GM23338 (cell line): ENCODE measurements around the gene CLSTN2. TPM values are rescaled to one million over a fixed set of nuclear protein-coding genes. Genes with fewer than 3 reads are reported as not detected.

Source experiments
- ATAC-seq: fragments of 200-7000 bp; cut with Tn5 transposase; 3 replicates; pipeline ENCODE4 v1.9.1; 2020
- DNase-seq: peaks from one replicate; pipeline ENCODE4 v3.0.0-alpha.2; 2015; ENCODE audit warnings: low spot score
- H2AFZ ChIP-seq: fragments of 200-600 bp; sonication (generic); 2 replicates; pipeline ENCODE4 v1.8.0; 2016; ENCODE audit warnings: antibody characterized with exemption, mild to moderate bottlenecking, moderate library complexity
- H3F3A ChIP-seq: fragments of 200-600 bp; sonication (generic); replicated peaks from 2 replicates; pipeline ENCODE4 v1.8.0; 2017; ENCODE audit warnings: antibody characterized with exemption, mixed run types, low read depth
- H3K27ac ChIP-seq: fragments of 200-600 bp; sonication (generic); 2 replicates; pipeline ENCODE4 v1.6.1; 2016; ENCODE audit warnings: low read depth
- H3K27me3 ChIP-seq: fragments of 200-600 bp; sonication (generic); 2 replicates; pipeline ENCODE4 v1.8.0; 2016; ENCODE audit warnings: mild to moderate bottlenecking, mixed run types, moderate library complexity; ENCODE audit not compliant: insufficient read depth
- H3K36me3 ChIP-seq: fragments of 200-600 bp; sonication (generic); 2 replicates; pipeline ENCODE4 v1.8.0; 2016; ENCODE audit warnings: mild to moderate bottlenecking; ENCODE audit not compliant: insufficient read depth
- H3K4me1 ChIP-seq: fragments of 200-600 bp; sonication (generic); 2 replicates; pipeline ENCODE4 v1.8.0; 2016; ENCODE audit warnings: mild to moderate bottlenecking, moderate library complexity; ENCODE audit not compliant: insufficient read depth
- H3K4me2 ChIP-seq: fragments of 200-600 bp; sonication (generic); 2 replicates; pipeline ENCODE4 v1.7.1; 2017; ENCODE audit warnings: mixed run types
- H3K4me3 ChIP-seq: fragments of 200-600 bp; sonication (generic); 2 replicates; pipeline ENCODE4 v1.6.1; 2016; ENCODE audit warnings: mixed run types
- H3K79me2 ChIP-seq: fragments of 200-600 bp; sonication (generic); replicated peaks from 2 replicates; pipeline ENCODE4 v1.8.0; 2017; ENCODE audit warnings: mild to moderate bottlenecking; ENCODE audit not compliant: insufficient read depth
- H3K9me2 ChIP-seq: fragments of 200-600 bp; sonication (generic); 2 replicates; pipeline ENCODE4 v1.8.0; 2017; ENCODE audit not compliant: insufficient read depth
- H4K20me1 ChIP-seq: fragments of 200-600 bp; sonication (generic); replicated peaks from 2 replicates; pipeline ENCODE4 v1.8.0; 2017; ENCODE audit warnings: mild to moderate bottlenecking; ENCODE audit not compliant: insufficient read depth
- H3K27ac Mint-ChIP-seq: 2 replicates; pipeline ENCODE4 v1.8.0; 2020; ENCODE audit warnings: inconsistent platforms, mild to moderate bottlenecking, moderate library complexity, mixed read lengths
- H3K27me3 Mint-ChIP-seq: 3 replicates; pipeline ENCODE4 v1.8.0; 2022; ENCODE audit warnings: low read depth, mild to moderate bottlenecking, moderate library complexity, mixed read lengths, inconsistent platforms; ENCODE audit not compliant: insufficient read depth, poor library complexity
- H3K36me3 Mint-ChIP-seq: 3 replicates; pipeline ENCODE4 v1.8.0; 2021; ENCODE audit warnings: low read depth, mild to moderate bottlenecking, inconsistent platforms, moderate library complexity, mixed read lengths
- H3K4me1 Mint-ChIP-seq: 3 replicates; pipeline ENCODE4 v1.8.0; 2020; ENCODE audit warnings: mild to moderate bottlenecking, inconsistent platforms, mixed read lengths
- H3K4me3 Mint-ChIP-seq: 3 replicates; pipeline ENCODE4 v1.8.0; 2021; ENCODE audit warnings: moderate library complexity, mild to moderate bottlenecking, inconsistent platforms, mixed read lengths
- H3K9me3 Mint-ChIP-seq: 3 replicates; pipeline ENCODE4 v1.8.0; 2020; ENCODE audit warnings: moderate library complexity, mild to moderate bottlenecking, inconsistent platforms, mixed read lengths
- CREB1 ChIP-seq: fragments of 250-450 bp; sonication (Bioruptor Pico); IDR thresholded peaks from 2 replicates; pipeline ENCODE4 v1.5.0; 2020; ENCODE audit warnings: low read depth, mild to moderate bottlenecking, moderate library complexity
- ETS1 ChIP-seq: IDR thresholded peaks from 2 replicates; pipeline ENCODE4 v1.6.1; 2016; ENCODE audit warnings: antibody characterized with exemption
- EZH2 ChIP-seq: fragments of 200-600 bp; sonication (generic); IDR thresholded peaks from one replicate; pipeline ENCODE4 v1.8.0; 2017; ENCODE audit warnings: antibody characterized with exemption, mild to moderate bottlenecking, low read depth; ENCODE audit not compliant: unreplicated experiment
- EZH2phosphoT487 ChIP-seq: fragments of 200-600 bp; sonication (generic); IDR thresholded peaks from one replicate; pipeline ENCODE4 v1.8.1; 2018; ENCODE audit warnings: antibody characterized with exemption; ENCODE audit not compliant: unreplicated experiment
- JUNB ChIP-seq: IDR thresholded peaks from one replicate; pipeline ENCODE4 v1.6.1; 2016; ENCODE audit warnings: antibody characterized with exemption; ENCODE audit not compliant: unreplicated experiment
- POLR2AphosphoS5 ChIP-seq: IDR thresholded peaks from 2 replicates; pipeline ENCODE4 v1.6.1; 2016; ENCODE audit warnings: antibody characterized with exemption, low read depth
- ZNF114 ChIP-seq: fragments of 250-450 bp; sonication (Bioruptor Pico); IDR thresholded peaks from 2 replicates; pipeline ENCODE4 v1.5.0; 2020; ENCODE audit warnings: mild to moderate bottlenecking, moderate library complexity
- ZNF331 ChIP-seq: fragments of 250-450 bp; sonication (Bioruptor Pico); IDR thresholded peaks from 2 replicates; pipeline ENCODE4 v1.5.0; 2020; ENCODE audit warnings: low read depth, mild to moderate bottlenecking, moderate library complexity
- polyA plus RNA-seq: library from polyadenylated mRNA; unstranded; fragments of >200 nt; fragmentation: Nextera tagmentation; extraction: Ambion mirVana; gene quantifications from 2 replicates; pipeline ENCODE4 v1.2.1, GENCODE V29; 2016
- total RNA-seq: library from RNA; depleted of rRNA; stranded (reverse); fragments of >200 nt; shearing (Covaris generic); gene quantifications from 2 replicates; pipeline ENCODE4 v1.2.3, GENCODE V29; 2014
- TF ChIP-seq, protein P1 (sequence below), 2 experiments: fragments of 200-600 bp in 1 of 2; sonication (generic) in 1 of 2; conservative IDR thresholded peaks; 2 replicates each; pipeline versions ENCODE4 v1.5.1 to v1.6.1; 2016 to 2017; ENCODE audit warnings: antibody characterized with exemption in 2 of 2, low read depth in 2 of 2, mild to moderate bottlenecking in 2 of 2, moderate library complexity in 1 of 2
- TF ChIP-seq, protein P2 (sequence below): fragments of 250-450 bp; sonication (Bioruptor Pico); IDR thresholded peaks from 2 replicates; pipeline ENCODE4 v1.5.0; 2020; ENCODE audit warnings: mild to moderate bottlenecking, moderate library complexity

Gene CLSTN2
- total and polyA plus RNA-seq, 2 experiments from 2014 or later, result 0.11 to 0.83 TPM

- Mint-ChIP-seq H3K36me3 (no peaks in the 10 kb centered on the region), H3K4me1 (peaks cover 19% of the 10 kb centered on the region), H3K4me3 (no peak overlapping the region), H3K27me3 (no peaks in the 10 kb centered on the region), H3K9me3 (no peaks in the 10 kb centered on the region), H3K27ac (peak overlapping the region; percentile 54; the same call in 1 of the 2 replicates)
- peaks cover 20% of the 10 kb centered on the region for H3K4me1 ChIP-seq
- H3K27ac ChIP-seq, result no peak overlapping the region
- DNase-seq, result no peak
- no peaks in the 10 kb centered on the region for H3K36me3 ChIP-seq
- no peaks in the 10 kb centered on the region for H4K20me1 ChIP-seq
- H2AFZ ChIP-seq, result peak overlapping the region; percentile 57; the same call in 1 of the 2 replicates
- peaks cover 13% of the 10 kb centered on the region for H3K9me2 ChIP-seq
- no peak for ATAC-seq
- no peak overlapping the region for H3K4me3 ChIP-seq
- TF ChIP-seq JUNB (no peak), EZH2 (no peak)
- TF ChIP-seq, protein P1, sequence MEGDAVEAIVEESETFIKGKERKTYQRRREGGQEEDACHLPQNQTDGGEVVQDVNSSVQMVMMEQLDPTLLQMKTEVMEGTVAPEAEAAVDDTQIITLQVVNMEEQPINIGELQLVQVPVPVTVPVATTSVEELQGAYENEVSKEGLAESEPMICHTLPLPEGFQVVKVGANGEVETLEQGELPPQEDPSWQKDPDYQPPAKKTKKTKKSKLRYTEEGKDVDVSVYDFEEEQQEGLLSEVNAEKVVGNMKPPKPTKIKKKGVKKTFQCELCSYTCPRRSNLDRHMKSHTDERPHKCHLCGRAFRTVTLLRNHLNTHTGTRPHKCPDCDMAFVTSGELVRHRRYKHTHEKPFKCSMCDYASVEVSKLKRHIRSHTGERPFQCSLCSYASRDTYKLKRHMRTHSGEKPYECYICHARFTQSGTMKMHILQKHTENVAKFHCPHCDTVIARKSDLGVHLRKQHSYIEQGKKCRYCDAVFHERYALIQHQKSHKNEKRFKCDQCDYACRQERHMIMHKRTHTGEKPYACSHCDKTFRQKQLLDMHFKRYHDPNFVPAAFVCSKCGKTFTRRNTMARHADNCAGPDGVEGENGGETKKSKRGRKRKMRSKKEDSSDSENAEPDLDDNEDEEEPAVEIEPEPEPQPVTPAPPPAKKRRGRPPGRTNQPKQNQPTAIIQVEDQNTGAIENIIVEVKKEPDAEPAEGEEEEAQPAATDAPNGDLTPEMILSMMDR (conservative IDR thresholded peaks at IDR 0.05; ENCODE audit: low read depth in 2 of 2), result no peak
- no peaks in the 10 kb centered on the region for H3K27me3 ChIP-seq
- H3K4me2 ChIP-seq, result peak overlapping the region; percentile 62
- H3K79me2 ChIP-seq, result no peaks in the 10 kb centered on the region
- no peaks in the 10 kb centered on the region for H3F3A ChIP-seq
These were observed 323.3 kb downstream of the CLSTN2 start for GRCh38 chr3:140258222-140258724.

DNA sequence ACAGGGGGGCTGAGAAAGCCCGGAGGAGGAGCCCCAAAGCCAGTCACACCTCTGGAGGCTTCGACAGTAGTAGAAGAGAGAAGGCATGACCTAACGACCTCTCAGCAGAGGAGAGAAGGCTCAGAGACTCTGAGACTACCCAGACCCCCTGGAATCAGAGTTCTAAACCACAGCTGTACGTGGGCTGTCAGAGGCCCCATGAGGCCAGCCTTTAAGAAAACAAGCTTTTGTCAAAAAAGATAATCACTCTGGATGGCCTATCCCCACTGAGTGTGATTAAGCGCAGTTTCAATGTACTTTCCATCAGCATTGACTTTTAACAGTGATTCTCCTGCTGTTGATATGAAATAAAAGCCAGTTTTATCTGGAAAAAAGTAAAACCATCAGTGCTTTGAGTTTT, 330.3 kb downstream of the CLSTN2 start:
- Mint-ChIP-seq H3K4me1 (peaks cover 14% of the 10 kb centered on the region), H3K36me3 (no peaks in the 10 kb centered on the region), H3K9me3 (no peaks in the 10 kb centered on the region; the same call in 2 of the 3 replicates), H3K27me3 (no peaks in the 10 kb centered on the region), H3K27ac (no peak overlapping the region), H3K4me3 (no peak overlapping the region)
- ATAC-seq, result peak; percentile 85
- Histone ChIP-seq H3F3A (no peaks in the 10 kb centered on the region), H3K4me2 (no peak overlapping the region), H2AFZ (0 out of 2 replicates have a peak overlapping the region, but pooled peaks have one; percentile 28), H3K36me3 (no peaks in the 10 kb centered on the region), H4K20me1 (no peaks in the 10 kb centered on the region), H3K79me2 (no peaks in the 10 kb centered on the region), H3K9me2 (peaks cover 22% of the 10 kb centered on the region), H3K4me3 (no peak overlapping the region), H3K4me1 (peaks cover 5% of the 10 kb centered on the region; the same call in 1 of the 2 replicates), H3K27me3 (no peaks in the 10 kb centered on the region), H3K27ac (no peak overlapping the region)
- no peak for DNase-seq
- no peak for TF ChIP-seq ZNF331 (CRISPR knock-in tag)
- TF ChIP-seq, protein P2, sequence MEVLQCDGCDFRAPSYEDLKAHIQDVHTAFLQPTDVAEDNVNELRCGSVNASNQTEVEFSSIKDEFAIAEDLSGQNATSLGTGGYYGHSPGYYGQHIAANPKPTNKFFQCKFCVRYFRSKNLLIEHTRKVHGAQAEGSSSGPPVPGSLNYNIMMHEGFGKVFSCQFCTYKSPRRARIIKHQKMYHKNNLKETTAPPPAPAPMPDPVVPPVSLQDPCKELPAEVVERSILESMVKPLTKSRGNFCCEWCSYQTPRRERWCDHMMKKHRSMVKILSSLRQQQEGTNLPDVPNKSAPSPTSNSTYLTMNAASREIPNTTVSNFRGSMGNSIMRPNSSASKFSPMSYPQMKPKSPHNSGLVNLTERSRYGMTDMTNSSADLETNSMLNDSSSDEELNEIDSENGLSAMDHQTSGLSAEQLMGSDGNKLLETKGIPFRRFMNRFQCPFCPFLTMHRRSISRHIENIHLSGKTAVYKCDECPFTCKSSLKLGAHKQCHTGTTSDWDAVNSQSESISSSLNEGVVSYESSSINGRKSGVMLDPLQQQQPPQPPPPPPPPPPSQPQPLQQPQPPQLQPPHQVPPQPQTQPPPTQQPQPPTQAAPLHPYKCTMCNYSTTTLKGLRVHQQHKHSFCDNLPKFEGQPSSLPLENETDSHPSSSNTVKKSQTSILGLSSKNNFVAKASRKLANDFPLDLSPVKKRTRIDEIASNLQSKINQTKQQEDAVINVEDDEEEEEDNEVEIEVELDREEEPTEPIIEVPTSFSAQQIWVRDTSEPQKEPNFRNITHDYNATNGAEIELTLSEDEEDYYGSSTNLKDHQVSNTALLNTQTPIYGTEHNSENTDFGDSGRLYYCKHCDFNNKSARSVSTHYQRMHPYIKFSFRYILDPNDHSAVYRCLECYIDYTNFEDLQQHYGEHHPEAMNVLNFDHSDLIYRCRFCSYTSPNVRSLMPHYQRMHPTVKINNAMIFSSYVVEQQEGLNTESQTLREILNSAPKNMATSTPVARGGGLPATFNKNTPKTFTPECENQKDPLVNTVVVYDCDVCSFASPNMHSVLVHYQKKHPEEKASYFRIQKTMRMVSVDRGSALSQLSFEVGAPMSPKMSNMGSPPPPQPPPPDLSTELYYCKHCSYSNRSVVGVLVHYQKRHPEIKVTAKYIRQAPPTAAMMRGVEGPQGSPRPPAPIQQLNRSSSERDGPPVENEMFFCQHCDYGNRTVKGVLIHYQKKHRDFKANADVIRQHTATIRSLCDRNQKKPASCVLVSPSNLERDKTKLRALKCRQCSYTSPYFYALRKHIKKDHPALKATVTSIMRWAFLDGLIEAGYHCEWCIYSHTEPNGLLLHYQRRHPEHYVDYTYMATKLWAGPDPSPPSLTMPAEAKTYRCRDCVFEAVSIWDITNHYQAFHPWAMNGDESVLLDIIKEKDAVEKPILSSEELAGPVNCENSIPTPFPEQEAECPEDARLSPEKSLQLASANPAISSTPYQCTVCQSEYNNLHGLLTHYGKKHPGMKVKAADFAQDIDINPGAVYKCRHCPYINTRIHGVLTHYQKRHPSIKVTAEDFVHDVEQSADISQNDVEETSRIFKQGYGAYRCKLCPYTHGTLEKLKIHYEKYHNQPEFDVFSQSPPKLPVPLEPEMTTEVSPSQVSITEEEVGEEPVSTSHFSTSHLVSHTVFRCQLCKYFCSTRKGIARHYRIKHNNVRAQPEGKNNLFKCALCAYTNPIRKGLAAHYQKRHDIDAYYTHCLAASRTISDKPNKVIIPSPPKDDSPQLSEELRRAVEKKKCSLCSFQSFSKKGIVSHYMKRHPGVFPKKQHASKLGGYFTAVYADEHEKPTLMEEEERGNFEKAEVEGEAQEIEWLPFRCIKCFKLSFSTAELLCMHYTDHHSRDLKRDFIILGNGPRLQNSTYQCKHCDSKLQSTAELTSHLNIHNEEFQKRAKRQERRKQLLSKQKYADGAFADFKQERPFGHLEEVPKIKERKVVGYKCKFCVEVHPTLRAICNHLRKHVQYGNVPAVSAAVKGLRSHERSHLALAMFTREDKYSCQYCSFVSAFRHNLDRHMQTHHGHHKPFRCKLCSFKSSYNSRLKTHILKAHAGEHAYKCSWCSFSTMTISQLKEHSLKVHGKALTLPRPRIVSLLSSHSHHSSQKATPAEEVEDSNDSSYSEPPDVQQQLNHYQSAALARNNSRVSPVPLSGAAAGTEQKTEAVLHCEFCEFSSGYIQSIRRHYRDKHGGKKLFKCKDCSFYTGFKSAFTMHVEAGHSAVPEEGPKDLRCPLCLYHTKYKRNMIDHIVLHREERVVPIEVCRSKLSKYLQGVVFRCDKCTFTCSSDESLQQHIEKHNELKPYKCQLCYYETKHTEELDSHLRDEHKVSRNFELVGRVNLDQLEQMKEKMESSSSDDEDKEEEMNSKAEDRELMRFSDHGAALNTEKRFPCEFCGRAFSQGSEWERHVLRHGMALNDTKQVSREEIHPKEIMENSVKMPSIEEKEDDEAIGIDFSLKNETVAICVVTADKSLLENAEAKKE, result no peak
- TF ChIP-seq EZH2, result no peak
- TF ChIP-seq, protein P1 (conservative IDR thresholded peaks at IDR 0.05; ENCODE audit: low read depth in 2 of 2), result no peak
- TF ChIP-seq JUNB, result no peak
- no peak for TF ChIP-seq ETS1
- TF ChIP-seq CREB1 (CRISPR knock-in tag), result no peak
- TF ChIP-seq POLR2AphosphoS5, result no peak
- no peak for TF ChIP-seq ZNF114 (CRISPR knock-in tag)
- no peak for TF ChIP-seq EZH2phosphoT487
